ENCODE data around the gene AREL1.

Gene AREL1

DNA sequence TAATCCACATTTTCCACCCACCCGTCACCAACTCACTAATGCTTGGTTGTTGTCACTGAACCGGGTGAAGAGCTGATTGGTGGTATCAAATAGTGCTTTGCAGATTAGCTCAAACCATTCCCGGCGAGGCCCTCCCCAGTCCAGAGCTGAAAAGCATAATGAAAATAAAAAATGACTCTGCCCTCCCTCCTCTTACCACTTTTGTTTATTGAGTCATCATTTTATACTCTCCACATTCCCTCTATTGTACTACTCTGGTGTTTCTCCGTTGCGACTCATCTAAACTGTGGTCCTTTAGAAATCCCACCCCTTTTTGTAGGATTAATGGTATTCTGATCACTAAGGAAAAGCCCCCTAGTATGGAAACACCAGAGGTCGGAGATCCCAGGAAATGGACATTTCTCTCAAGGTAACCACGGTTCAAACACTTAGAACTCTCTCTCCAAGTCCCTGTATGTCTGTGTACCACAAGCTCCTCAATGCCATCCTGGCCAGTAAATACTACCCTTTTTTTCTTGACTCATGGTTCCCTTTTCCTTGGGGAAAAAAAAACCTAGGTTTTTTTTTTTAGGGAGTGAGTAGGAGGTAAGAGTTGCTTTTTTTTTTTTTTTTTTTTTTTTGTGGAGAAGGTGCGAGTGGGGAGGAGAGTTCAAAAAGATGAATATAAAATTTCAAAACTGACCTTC lies 42.0 kb downstream of the AREL1 start:
- TF ChIP-seq CTCF (IDR thresholded peaks at IDR 0.05; ENCODE audit: extremely low read depth, missing control alignments): no peak
- no peak for DNase-seq (ENCODE audit: low spot score)

DNA sequence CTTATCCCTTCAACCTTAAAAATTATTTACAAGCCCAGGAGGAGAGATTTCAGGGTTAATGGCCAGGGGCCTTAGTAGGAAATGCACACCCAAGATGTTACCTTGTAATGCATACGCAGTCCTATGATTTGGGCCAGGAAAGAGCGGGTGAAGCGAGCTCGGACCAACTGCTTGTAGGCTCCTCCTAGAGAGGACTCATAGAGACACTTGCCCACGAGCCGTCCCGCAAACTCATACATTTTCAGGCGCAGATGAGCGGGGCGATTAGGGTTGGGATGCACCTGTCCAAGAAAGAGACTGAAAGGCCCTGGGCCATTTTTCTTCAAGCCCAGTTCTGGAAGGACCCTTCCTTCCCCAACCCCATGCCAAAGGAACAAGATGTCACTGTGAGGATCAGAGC lies 43.0 kb downstream of the AREL1 start:
- DNase-seq (ENCODE audit: low spot score): no peak
- TF ChIP-seq CTCF (IDR thresholded peaks at IDR 0.05; ENCODE audit: extremely low read depth, missing control alignments): no peak

DNA sequence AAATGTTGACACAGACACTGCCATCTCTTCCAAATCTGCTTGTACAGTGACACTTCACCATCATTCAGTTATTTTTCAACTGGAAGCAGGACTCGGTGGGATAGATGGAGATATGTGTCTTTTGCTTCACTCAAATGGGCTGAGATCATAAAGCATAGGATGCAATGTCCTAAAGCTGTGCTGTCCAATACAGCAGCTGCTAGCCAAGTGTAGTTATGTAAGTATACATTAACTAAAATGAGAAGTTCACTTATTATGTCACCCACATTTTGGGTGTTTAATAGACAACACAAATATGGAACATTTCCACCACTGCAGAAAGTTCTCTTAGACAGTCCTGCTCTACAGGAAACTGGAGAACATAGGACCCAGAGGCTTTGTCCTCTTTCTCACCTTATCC lies 43.6 kb downstream of the AREL1 start:
- TF ChIP-seq CTCF (IDR thresholded peaks at IDR 0.05; ENCODE audit: extremely low read depth, missing control alignments): no peak
- DNase-seq (ENCODE audit: low spot score): no peak

DNA sequence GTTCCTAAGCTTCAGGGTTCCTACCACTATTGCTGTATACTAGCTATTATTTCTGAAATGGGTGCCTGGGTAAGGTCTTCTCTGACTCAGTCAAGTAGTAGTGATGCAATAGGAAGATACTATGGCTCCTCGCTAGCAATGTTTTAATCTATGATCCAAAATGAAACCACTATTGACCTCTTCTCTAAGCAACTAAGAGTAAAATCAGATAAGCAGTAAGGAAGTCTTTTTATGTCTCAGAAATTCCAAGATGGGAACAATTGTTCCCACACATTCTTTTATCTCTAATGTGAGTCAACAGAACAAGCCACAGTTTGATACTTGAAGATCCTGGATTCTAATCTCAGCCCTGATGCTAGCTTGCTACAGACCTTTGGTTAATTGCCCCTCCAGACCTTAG lies 45.1 kb downstream of the AREL1 start:
- no peak for DNase-seq (ENCODE audit: low spot score)

GRCh38 chr14:74664717-74665116 lies 48.2 kb downstream of the AREL1 start:
- no peak for DNase-seq (ENCODE audit: low spot score)
- TF ChIP-seq CTCF (IDR thresholded peaks at IDR 0.05; ENCODE audit: extremely low read depth, missing control alignments): no peak

More for the DNA sequence above, 45.1 kb downstream of the AREL1 start:
- no peak for TF ChIP-seq CTCF (IDR thresholded peaks at IDR 0.05; ENCODE audit: extremely low read depth, missing control alignments)

- TF ChIP-seq CTCF (IDR thresholded peaks at IDR 0.05; ENCODE audit: extremely low read depth, missing control alignments): no peak
- DNase-seq (ENCODE audit: low spot score): no peak
Observed at GRCh38 chr14:74663884-74664283, 49.0 kb downstream of the AREL1 start.

GRCh38 chr14:74661726-74662450 lies 51.0 kb downstream of the AREL1 start:
- DNase-seq (ENCODE audit: low spot score): no peak
- TF ChIP-seq CTCF (IDR thresholded peaks at IDR 0.05; ENCODE audit: extremely low read depth, missing control alignments): no peak
